ENCODE measurements around the gene SEMA4G.

SEMA4G gene, protein sequence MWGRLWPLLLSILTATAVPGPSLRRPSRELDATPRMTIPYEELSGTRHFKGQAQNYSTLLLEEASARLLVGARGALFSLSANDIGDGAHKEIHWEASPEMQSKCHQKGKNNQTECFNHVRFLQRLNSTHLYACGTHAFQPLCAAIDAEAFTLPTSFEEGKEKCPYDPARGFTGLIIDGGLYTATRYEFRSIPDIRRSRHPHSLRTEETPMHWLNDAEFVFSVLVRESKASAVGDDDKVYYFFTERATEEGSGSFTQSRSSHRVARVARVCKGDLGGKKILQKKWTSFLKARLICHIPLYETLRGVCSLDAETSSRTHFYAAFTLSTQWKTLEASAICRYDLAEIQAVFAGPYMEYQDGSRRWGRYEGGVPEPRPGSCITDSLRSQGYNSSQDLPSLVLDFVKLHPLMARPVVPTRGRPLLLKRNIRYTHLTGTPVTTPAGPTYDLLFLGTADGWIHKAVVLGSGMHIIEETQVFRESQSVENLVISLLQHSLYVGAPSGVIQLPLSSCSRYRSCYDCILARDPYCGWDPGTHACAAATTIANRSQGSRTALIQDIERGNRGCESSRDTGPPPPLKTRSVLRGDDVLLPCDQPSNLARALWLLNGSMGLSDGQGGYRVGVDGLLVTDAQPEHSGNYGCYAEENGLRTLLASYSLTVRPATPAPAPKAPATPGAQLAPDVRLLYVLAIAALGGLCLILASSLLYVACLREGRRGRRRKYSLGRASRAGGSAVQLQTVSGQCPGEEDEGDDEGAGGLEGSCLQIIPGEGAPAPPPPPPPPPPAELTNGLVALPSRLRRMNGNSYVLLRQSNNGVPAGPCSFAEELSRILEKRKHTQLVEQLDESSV
- total RNA-seq, result 0 to 0.34 reads per million in 2 donors

GRCh38 chr10:100969187-100970075 is at the start of gene SEMA4G:
SEMA4G (plus strand) TSS chr10:100969504; CDS start chr10:100972913, 3,409 bp downstream.
- DNase-seq, result peak in 3 of 5 experiments; percentile 14 to 48 (median 22)

GRCh38 chr10:100923580-100923979 is 45.7 kb upstream of the SEMA4G start:
- no peak for DNase-seq

- no peak for DNase-seq
Measured at GRCh38 chr10:100927266-100927665, 42.0 kb upstream of the SEMA4G start.

DNA sequence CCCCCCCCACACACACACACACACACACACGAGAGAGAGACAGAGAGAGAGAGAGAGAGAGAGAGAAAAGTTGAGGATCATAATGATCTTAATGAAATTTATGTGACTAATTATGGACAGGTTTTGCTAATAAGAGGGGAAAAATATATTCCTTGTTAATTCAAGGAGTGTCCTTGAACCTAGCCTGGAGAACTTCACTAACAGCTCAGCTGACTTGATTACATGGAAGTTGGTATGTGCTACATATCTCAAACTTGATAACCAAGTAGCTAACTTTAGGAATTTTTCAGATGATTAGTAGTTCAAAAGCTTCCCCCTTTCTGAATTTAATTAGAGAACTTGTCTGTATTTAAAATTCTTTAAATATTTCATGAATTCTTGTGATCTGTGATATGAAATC is 41.3 kb upstream of the SEMA4G start:
- no peak for DNase-seq

DNA sequence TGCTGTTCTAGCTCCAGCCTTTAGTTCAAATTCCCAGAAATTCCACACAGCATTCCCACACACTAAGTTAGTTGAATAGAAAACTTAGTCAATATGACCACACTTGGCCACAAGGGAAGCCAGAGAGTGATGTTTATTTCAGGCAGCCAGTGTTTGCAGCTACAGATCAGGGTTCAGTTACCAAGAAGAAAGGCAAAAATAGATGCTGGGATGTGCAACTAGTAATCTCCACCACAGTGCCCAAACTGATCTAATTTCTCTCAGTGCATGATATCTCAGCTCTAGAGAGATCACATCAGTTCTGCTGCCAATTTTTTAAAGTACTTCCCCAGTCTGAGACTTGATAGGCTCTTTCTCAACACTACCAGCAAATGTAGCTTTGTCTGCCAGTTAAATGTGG is 38.9 kb upstream of the SEMA4G start:
- no peak for DNase-seq

DNA sequence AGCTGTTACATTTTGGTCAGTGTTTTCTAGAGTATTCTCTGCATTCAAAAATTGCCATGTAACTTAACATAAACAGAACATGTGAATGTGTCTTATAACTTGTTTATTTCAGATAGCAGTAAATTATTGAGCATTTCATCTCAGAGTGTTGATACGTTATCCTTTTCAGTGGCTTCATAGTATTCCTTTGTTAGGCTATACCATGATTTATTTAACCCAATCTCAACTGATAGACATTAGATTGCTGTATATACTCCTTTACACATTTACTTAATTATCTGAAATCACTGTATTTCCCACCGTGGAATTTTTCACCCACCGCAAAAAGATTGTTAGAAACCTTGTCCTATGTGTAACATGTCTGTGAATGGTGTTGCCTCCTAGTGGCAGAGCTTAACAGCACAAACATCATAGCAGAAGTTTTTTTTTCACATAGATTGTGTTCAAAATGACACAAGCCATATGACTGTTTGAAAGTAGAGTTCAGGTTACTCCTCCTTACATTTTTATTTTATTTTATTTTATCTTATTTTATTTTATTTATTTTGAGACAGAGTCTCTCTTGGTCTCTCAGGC is 35.1 kb upstream of the SEMA4G start:
- peak in 1 of 5 experiments; percentile 35 for DNase-seq

GRCh38 chr10:100939763-100940344 is 29.4 kb upstream of the SEMA4G start:
- no peak for DNase-seq

- DNase-seq, result no peak
Measured at GRCh38 chr10:100942229-100942628, 27.1 kb upstream of the SEMA4G start.

DNA sequence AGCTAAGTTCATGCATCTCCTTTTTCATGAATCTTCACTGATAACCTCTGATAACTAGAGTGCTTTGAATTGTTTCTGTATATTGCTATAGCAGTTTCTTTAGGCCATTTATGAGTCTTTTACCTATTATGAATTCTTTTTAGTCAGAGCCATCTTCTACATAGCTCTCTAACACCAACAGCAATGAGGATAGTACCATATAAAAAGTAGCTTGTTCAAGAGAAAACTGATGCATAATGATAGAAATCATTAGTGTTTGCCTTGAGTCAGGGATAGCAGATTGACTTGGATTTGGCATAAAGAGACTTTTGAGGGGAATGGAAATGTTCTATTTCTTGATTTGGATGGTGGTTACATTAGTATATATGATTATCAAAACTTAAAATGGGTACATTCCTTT is 25.8 kb upstream of the SEMA4G start:
- no peak for DNase-seq

DNA sequence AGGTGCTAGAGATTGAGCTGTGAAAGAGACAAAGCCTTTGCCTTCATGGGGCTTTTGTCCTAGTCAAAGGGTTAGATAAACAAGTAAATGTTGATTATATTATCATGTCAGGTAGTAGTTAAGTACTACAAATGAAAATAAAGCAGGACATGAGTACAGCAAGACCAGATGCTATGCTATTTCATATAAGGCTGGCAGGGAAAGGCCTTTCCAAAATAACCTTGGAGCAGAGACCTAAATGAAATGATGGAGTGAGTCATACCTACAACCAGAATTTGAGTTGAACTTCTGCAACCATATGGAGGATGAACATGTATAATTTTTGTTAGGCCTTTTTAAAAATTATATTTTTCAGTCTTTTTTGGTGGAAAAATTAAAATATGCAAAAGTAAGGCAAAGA is 23.6 kb upstream of the SEMA4G start:
- DNase-seq, result no peak

DNA sequence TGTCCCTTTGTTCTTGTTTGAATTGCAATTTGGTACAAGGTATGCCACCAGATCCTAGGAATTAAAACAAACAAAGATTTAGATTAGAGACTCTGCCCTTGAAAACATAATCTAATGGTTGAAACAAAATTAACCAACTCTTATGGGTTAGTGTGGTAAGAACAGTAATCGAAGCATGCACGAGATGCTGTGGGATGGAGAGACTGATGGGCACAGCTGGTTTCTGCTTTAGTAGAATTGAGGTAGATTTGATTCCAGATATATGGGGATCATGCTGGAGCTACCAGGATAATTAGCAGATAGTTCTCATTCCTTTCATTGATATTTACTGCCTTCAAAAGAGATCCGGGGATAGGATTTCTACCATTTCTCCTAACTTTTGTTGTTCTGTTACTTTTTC is 20.4 kb upstream of the SEMA4G start:
- DNase-seq, result no peak

DNA sequence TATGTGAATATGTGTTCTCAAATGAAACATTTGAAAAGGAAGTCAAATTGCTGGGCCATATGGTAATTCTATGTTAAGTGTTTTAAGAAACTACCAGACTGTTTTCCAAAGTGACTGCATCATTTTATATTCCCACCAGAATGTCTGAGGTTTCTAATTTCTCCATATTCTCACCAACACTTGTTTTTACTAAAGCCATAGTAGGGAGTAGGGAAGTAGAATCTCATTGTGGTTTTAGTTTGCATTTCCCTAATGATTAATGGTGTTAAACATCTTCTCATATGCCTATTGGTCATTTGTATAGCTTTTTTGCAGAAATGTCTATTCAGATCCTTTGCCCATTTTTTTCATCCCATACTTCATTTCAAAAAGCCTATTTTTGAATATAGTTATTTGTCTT is 9.1 kb upstream of the SEMA4G start:
- no peak for DNase-seq

- no peak for DNase-seq
Measured at GRCh38 chr10:100962351-100963080, 6.8 kb upstream of the SEMA4G start.

- no peak for DNase-seq
Measured at GRCh38 chr10:100963826-100964225, 5.5 kb upstream of the SEMA4G start.

- no peak for DNase-seq
Measured at GRCh38 chr10:100965820-100966219, 3.5 kb upstream of the SEMA4G start.

GRCh38 chr10:100966887-100967286 is 2.4 kb upstream of the SEMA4G start:
- no peak for DNase-seq

GRCh38 chr10:100967332-100967731 is 2.0 kb upstream of the SEMA4G start:
- no peak for DNase-seq

- no peak for DNase-seq
Measured at GRCh38 chr10:100968062-100968736, 1.1 kb upstream of the SEMA4G start.

GRCh38 chr10:100968863-100969186 is 479 bp upstream of the SEMA4G start:
- no peak for DNase-seq

- DNase-seq, result peak in 2 of 5 experiments; percentile 20 to 21
Measured at GRCh38 chr10:100970076-100970913, 991 bp downstream of the SEMA4G start.
